ENCODE data around the gene RGS10.
"Not testable (repeated sequence)": the region's sequence is repeated elsewhere in the genome, so short reads cannot be mapped to it uniquely, and the experiment has no call there.

- TF ChIP-seq EZH2 (IDR thresholded peaks at IDR 0.05; ENCODE audit: insufficient read depth, poor library complexity, severe bottlenecking); EZH2phosphoT487 (IDR thresholded peaks at IDR 0.05; ENCODE audit: insufficient read depth, low read depth): not testable (repeated sequence)
Observed at GRCh38 chr10:119463195-119463594, 79.3 kb downstream of the RGS10 start.

Data from GM23248 (cell line).